Testis (tissue), 2 donors: ENCODE measurements around the gene HERC5.

ENCODE experiments used
- POLR2A ChIP-seq: fragments of 450-650 bp; IDR thresholded peaks from one replicate; pipeline ENCODE4 v1.6.1; 2017; ENCODE audit warnings: antibody characterized with exemption, mild to moderate bottlenecking, moderate library complexity
- TF ChIP-seq, protein P1 (sequence below), 3 experiments: fragments of 450-650 bp in 2 of 3; fragments of 200-600 bp in 1 of 3; sonication (generic) in 1 of 3; IDR thresholded peaks; one replicate each; pipeline ENCODE4 v1.5.1; 2016 to 2019; ENCODE audit warnings: antibody characterized with exemption in 3 of 3, mild to moderate bottlenecking in 2 of 3, moderate library complexity in 1 of 3

DNA sequence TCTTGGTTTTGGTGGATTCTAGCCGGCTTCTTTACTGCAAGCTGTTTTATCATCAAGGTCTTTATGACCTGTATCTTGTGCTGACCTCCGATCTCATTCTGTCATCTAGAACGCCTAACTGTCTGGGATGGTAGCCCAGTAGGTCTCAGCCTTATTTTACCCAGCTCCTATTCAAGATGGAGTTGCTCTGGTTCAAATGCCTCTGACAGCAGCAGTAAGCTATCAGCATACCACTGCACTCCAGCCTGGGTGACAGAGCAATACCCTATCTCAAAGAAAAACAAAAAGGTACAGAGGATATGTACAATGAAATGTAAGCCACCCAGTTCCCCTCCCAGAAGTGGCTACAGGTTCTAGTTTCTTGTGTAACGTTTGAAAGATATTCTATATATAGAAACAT, 42.2 kb upstream of the HERC5 start:
- TF ChIP-seq, protein P1, sequence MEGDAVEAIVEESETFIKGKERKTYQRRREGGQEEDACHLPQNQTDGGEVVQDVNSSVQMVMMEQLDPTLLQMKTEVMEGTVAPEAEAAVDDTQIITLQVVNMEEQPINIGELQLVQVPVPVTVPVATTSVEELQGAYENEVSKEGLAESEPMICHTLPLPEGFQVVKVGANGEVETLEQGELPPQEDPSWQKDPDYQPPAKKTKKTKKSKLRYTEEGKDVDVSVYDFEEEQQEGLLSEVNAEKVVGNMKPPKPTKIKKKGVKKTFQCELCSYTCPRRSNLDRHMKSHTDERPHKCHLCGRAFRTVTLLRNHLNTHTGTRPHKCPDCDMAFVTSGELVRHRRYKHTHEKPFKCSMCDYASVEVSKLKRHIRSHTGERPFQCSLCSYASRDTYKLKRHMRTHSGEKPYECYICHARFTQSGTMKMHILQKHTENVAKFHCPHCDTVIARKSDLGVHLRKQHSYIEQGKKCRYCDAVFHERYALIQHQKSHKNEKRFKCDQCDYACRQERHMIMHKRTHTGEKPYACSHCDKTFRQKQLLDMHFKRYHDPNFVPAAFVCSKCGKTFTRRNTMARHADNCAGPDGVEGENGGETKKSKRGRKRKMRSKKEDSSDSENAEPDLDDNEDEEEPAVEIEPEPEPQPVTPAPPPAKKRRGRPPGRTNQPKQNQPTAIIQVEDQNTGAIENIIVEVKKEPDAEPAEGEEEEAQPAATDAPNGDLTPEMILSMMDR (IDR thresholded peaks at IDR 0.05) = no peak
- no peak for TF ChIP-seq POLR2A
